ENCODE data around the gene RANBP10. TPM values are rescaled to one million over a fixed set of nuclear protein-coding genes. Genes with fewer than 3 reads are reported as not detected.

RANBP10 gene
- total RNA-seq, 1 experiment from 2014 or later = 25.5 TPM

DNA sequence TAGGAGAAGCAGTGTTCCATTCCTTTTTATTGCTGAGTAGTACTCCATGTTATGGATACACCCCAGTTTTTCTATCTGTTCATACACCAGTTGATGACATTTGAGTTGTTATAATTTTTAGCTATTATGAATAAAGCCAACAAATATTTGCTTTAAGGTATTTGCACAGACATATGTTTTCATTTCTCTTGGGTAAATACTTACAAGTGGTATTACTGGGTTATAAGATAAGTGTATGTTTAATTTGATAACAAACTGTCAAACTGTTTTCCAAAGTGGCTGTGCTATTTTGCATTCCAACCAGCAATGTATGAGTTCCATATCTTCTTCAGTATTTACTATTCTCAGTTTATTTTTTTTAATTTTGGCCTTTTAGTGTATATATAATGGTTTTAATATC lies 59.5 kb downstream of the RANBP10 start:
- intact Hi-C loops (cut with micrococcal nuclease; ENCODE audit: unreplicated experiment) = no loop called here
- CTCF ChIA-PET = no interaction called here
- no peaks in the 10 kb centered on the region for H3K27me3 Mint-ChIP-seq (ENCODE audit: unreplicated experiment)
- BruUV-seq (replicated peaks) = no TSS peak
- no peak for DNase-seq
- H3K9me3 Mint-ChIP-seq (ENCODE audit: low read depth, unreplicated experiment) = no peaks in the 10 kb centered on the region
- H3K4me3 Mint-ChIP-seq (ENCODE audit: low read depth, unreplicated experiment) = no peak overlapping the region
- no peaks in the 10 kb centered on the region for H3K4me1 Mint-ChIP-seq (ENCODE audit: low read depth, unreplicated experiment)
- H3K27ac Mint-ChIP-seq (ENCODE audit: unreplicated experiment) = no peak overlapping the region
- peaks cover 8% of the 10 kb centered on the region for H3K36me3 Mint-ChIP-seq (ENCODE audit: insufficient read depth, unreplicated experiment)
- TF ChIP-seq, protein P1, sequence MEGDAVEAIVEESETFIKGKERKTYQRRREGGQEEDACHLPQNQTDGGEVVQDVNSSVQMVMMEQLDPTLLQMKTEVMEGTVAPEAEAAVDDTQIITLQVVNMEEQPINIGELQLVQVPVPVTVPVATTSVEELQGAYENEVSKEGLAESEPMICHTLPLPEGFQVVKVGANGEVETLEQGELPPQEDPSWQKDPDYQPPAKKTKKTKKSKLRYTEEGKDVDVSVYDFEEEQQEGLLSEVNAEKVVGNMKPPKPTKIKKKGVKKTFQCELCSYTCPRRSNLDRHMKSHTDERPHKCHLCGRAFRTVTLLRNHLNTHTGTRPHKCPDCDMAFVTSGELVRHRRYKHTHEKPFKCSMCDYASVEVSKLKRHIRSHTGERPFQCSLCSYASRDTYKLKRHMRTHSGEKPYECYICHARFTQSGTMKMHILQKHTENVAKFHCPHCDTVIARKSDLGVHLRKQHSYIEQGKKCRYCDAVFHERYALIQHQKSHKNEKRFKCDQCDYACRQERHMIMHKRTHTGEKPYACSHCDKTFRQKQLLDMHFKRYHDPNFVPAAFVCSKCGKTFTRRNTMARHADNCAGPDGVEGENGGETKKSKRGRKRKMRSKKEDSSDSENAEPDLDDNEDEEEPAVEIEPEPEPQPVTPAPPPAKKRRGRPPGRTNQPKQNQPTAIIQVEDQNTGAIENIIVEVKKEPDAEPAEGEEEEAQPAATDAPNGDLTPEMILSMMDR (IDR thresholded peaks at IDR 0.05; ENCODE audit: unreplicated experiment) = no peak

DNA sequence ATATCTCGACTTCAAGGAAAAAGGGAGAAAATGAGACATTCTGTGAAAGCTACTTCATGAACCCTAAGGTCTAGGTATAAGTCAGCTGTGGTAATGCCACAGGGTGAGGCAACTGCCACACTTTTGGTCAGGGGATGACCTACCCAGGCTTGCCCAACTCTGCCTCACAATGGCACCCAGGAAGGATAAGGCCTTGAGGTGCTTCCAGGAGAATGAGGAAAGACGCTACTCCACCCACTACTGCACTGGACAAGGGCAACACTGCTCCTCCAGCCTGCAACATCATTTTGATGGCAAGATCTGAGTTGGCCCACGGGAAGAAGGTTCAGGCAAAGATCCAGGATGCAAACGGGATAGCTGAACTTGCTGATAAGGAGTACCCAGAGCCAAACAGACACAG lies 65.2 kb downstream of the RANBP10 start:
- CTCF ChIA-PET = no interaction called here
- DNase-seq = no peak
- H3K9me3 Mint-ChIP-seq (ENCODE audit: low read depth, unreplicated experiment) = no peaks in the 10 kb centered on the region
- H3K4me1 Mint-ChIP-seq (ENCODE audit: low read depth, unreplicated experiment) = no peaks in the 10 kb centered on the region
- H3K36me3 Mint-ChIP-seq (ENCODE audit: insufficient read depth, unreplicated experiment) = peaks cover 21% of the 10 kb centered on the region
- intact Hi-C loops (cut with micrococcal nuclease; ENCODE audit: unreplicated experiment) = no loop called here
- TF ChIP-seq, protein P1 (IDR thresholded peaks at IDR 0.05; ENCODE audit: unreplicated experiment) = no peak
- H3K4me3 Mint-ChIP-seq (ENCODE audit: low read depth, unreplicated experiment) = no peak overlapping the region
- BruUV-seq (replicated peaks) = no TSS peak
- no peak overlapping the region for H3K27ac Mint-ChIP-seq (ENCODE audit: unreplicated experiment)
- H3K27me3 Mint-ChIP-seq (ENCODE audit: unreplicated experiment) = no peaks in the 10 kb centered on the region

DNA sequence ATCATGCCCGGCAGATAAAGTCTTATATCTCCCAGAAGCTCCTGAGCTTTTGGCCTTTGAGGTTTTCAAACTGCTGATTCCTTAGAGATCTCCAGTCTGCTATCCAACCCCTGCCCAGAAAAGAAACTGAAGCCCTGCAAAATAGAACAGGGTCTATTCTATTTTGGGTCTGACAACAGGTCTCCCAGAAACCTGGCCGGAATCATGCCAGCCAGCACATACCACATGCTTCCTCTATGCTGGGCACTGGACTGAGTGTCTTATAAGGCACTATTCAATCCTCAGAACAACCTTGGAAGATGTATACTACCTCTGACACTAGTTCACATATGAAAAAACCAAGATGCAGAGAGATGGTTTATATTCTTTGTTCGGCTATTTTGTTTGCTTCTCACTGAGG lies 66.0 kb downstream of the RANBP10 start:
- H3K4me3 Mint-ChIP-seq (ENCODE audit: low read depth, unreplicated experiment) = no peak overlapping the region
- DNase-seq = no peak
- H3K27me3 Mint-ChIP-seq (ENCODE audit: unreplicated experiment) = no peaks in the 10 kb centered on the region
- H3K27ac Mint-ChIP-seq (ENCODE audit: unreplicated experiment) = no peak overlapping the region
- CTCF ChIA-PET = no interaction called here
- H3K4me1 Mint-ChIP-seq (ENCODE audit: low read depth, unreplicated experiment) = no peaks in the 10 kb centered on the region
- peaks cover 22% of the 10 kb centered on the region for H3K36me3 Mint-ChIP-seq (ENCODE audit: insufficient read depth, unreplicated experiment)
- TF ChIP-seq, protein P1 (IDR thresholded peaks at IDR 0.05; ENCODE audit: unreplicated experiment) = no peak
- intact Hi-C loops (cut with micrococcal nuclease; ENCODE audit: unreplicated experiment) = no loop called here
- no TSS peak for BruUV-seq (replicated peaks)
- no peaks in the 10 kb centered on the region for H3K9me3 Mint-ChIP-seq (ENCODE audit: low read depth, unreplicated experiment)

DNA sequence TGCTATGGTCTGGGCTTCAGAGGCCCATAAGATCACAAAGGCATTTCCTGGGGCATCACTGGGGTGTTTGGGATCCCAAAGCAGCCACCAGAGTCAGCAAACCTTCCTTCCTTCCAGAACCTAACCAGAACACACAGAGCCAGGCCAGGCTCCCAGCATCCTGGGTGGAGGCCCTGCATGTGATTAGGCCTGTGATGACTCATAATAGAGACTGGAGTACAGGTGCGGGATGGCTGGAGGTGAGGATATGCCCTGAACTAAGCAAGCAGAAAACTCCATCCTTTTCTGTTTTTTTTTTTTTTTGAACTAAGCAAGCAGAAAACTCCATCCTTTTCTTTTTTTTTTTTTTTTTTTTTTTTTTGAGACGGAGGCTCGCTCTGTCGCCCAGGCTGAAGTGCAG lies 69.5 kb downstream of the RANBP10 start:
- no TSS peak for BruUV-seq (replicated peaks)
- Mint-ChIP-seq H3K36me3 (ENCODE audit: insufficient read depth, unreplicated experiment) (peaks cover 22% of the 10 kb centered on the region), H3K4me1 (ENCODE audit: low read depth, unreplicated experiment) (no peaks in the 10 kb centered on the region), H3K27me3 (ENCODE audit: unreplicated experiment) (no peaks in the 10 kb centered on the region), H3K27ac (ENCODE audit: unreplicated experiment) (no peak overlapping the region), H3K4me3 (ENCODE audit: low read depth, unreplicated experiment) (no peak overlapping the region), H3K9me3 (ENCODE audit: low read depth, unreplicated experiment) (no peaks in the 10 kb centered on the region)
- intact Hi-C loops (cut with micrococcal nuclease; ENCODE audit: unreplicated experiment) = no loop called here
- CTCF ChIA-PET = no interaction called here
- TF ChIP-seq, protein P1 (IDR thresholded peaks at IDR 0.05; ENCODE audit: unreplicated experiment) = no peak
- no peak for DNase-seq

Measured in Calu3 (cell line).